Measurements from ENCODE around the gene AVEN.

DNA sequence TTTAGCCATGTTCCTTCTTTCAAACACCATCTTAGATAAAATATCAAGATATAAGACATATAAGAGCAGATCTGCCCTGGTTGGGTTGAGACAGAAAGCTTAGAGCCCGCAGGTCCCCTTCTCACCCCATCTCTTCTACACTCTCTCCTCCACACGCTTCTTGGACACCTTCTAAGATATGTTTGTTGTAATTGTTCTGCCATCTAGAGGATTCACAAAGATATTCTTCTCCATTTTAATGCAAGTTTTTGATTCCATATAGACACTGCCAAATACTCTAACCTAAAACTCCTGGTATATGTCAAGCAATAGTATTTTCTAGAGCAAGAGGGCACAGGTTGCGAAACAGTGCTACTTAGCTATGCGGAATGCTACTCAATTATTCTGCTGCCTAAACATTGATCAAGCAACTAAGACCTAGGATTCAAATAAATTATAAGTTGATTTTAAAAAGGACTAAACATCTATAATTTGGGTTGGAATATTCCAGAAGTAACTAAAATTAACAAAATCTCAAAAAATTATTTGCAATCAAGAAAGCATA lies 63.9 kb downstream of the AVEN start:
- no peak for TF ChIP-seq EZH2 (IDR thresholded peaks at IDR 0.05; ENCODE audit: insufficient read depth, poor library complexity, severe bottlenecking)
- no peak for TF ChIP-seq EZH2phosphoT487 (IDR thresholded peaks at IDR 0.05; ENCODE audit: insufficient read depth, low read depth)

Measured in GM23248 (cell line).